Fibroblast of lung (primary cell): ENCODE measurements around the gene SMIM20. TPM values are rescaled to one million over a fixed set of nuclear protein-coding genes. Genes with fewer than 3 reads are reported as not detected.
A peak's percentile ranks its signal among the peaks of the same experiment; 100 is the strongest.

Source experiments
- DNase-seq, 2 donors: peaks; one replicate each; pipeline versions ENCODE4 v3.0.0 to v3.0.0-alpha.2; 2010; ENCODE audit warnings: low read depth in 2 of 2
- H2AFZ ChIP-seq: 2 replicates; pipeline ENCODE4 v1.5.1; 2012; ENCODE audit warnings: low read length, control low read depth, inconsistent platforms
- H3K27ac ChIP-seq: 2 replicates; pipeline ENCODE4 v1.5.1; 2011; ENCODE audit warnings: low read length, control low read depth; ENCODE audit not compliant: insufficient read depth
- H3K27me3 ChIP-seq: 2 replicates; pipeline ENCODE4 v1.5.1; 2011; ENCODE audit warnings: mild to moderate bottlenecking, low read length; ENCODE audit not compliant: control insufficient read depth, insufficient read depth
- H3K36me3 ChIP-seq: 2 replicates; pipeline ENCODE4 v1.5.1; 2011; ENCODE audit warnings: low read length; ENCODE audit not compliant: control insufficient read depth, insufficient read depth
- H3K4me1 ChIP-seq: 2 replicates; pipeline ENCODE4 v1.5.1; 2011; ENCODE audit warnings: low read length; ENCODE audit not compliant: control insufficient read depth, insufficient read depth; ENCODE audit errors: extremely low read depth
- H3K4me2 ChIP-seq: 2 replicates; pipeline ENCODE4 v1.5.1; 2011; ENCODE audit warnings: low read length, control low read depth; ENCODE audit not compliant: insufficient read depth; ENCODE audit errors: extremely low read depth
- H3K4me3 ChIP-seq, 4 experiments: fragments of 200-600 bp in 1 of 4; sonication (generic) in 1 of 4; replicated peaks in 1 of 4; 2 replicates each; pipeline ENCODE4 v1.5.1; 2011 to 2016; ENCODE audit warnings: low read length in 4 of 4, low read depth in 3 of 4, mild to moderate bottlenecking in 3 of 4, control low read depth in 2 of 4, inconsistent platforms in 1 of 4, mixed read lengths in 1 of 4; ENCODE audit not compliant: insufficient read depth in 1 of 4; ENCODE audit errors: control extremely low read depth in 1 of 4
- H3K79me2 ChIP-seq: 2 replicates; pipeline ENCODE4 v1.5.1; 2012; ENCODE audit warnings: mild to moderate bottlenecking, low read length, inconsistent platforms; ENCODE audit not compliant: control insufficient read depth, insufficient read depth
- H3K9ac ChIP-seq: 2 replicates; pipeline ENCODE4 v1.5.1; 2011; ENCODE audit warnings: mild to moderate bottlenecking, low read length, control low read depth; ENCODE audit not compliant: insufficient read depth
- H3K9me3 ChIP-seq: 2 replicates; pipeline ENCODE4 v1.5.1; 2012; ENCODE audit warnings: low read depth, low read length; ENCODE audit not compliant: control insufficient read depth, insufficient read depth
- H4K20me1 ChIP-seq: 2 replicates; pipeline ENCODE4 v1.5.1; 2011; ENCODE audit warnings: low read length; ENCODE audit not compliant: control insufficient read depth, insufficient read depth; ENCODE audit errors: extremely low read depth
- CTCF ChIP-seq, 2 donors: IDR thresholded peaks in 1 of 2; conservative IDR thresholded peaks in 1 of 2; 1 replicate in 1 of 2; 2 replicates in 1 of 2; pipeline ENCODE4 v1.5.1; 2011 to 2012; ENCODE audit warnings: low read length in 2 of 2, control low read depth in 1 of 2, inconsistent platforms in 1 of 2, low read depth in 1 of 2, mild to moderate bottlenecking in 1 of 2
- EZH2 ChIP-seq: IDR thresholded peaks from 2 replicates; pipeline ENCODE4 v1.5.1; 2012; ENCODE audit warnings: low read length, control low read depth, mild to moderate bottlenecking; ENCODE audit errors: missing control alignments
- polyA plus RNA-seq, 2 donors: library from polyadenylated mRNA; depleted of rRNA in 1 of 2; stranded (reverse) in 1 of 2; unstranded in 1 of 2; fragments of >200 nt; gene quantifications; 2 replicates each; pipeline ENCODE4 v1.2.1, GENCODE V29; 2011 to 2012; ENCODE audit warnings: missing spikeins in 1 of 2
- total RNA-seq: library from RNA; depleted of rRNA; stranded (reverse); fragments of >200 nt; gene quantifications from 2 replicates; pipeline ENCODE4 v1.2.1, GENCODE V29; 2014

SMIM20 gene
- total and polyA plus RNA-seq, 2 donors (not counting 1 experiment from before 2014, with no cell fraction given), result 34.9 to 48.7 TPM

- Histone ChIP-seq H3K9me3 (no peaks in the 10 kb centered on the region), H3K27me3 (no peaks in the 10 kb centered on the region), H3K4me3 (peak overlapping the region in 1 of 4 experiments; percentile 3), H3K4me1 (peaks cover 7% of the 10 kb centered on the region), H3K27ac (peak overlapping the region; percentile 39), H2AFZ (peak overlapping the region; percentile 77), H3K36me3 (no peaks in the 10 kb centered on the region), H4K20me1 (no peaks in the 10 kb centered on the region), H3K79me2 (no peaks in the 10 kb centered on the region), H3K4me2 (peak overlapping the region; percentile 68), H3K9ac (no peak overlapping the region)
- DNase-seq, result no peak
- TF ChIP-seq EZH2 (no peak), CTCF (conservative IDR thresholded peaks at IDR 0.05 in 1 of 2, IDR thresholded peaks at IDR 0.05 in 1 of 2; ENCODE audit: low read depth in 1 of 2, low read length in 2 of 2) (no peak)
Observed at GRCh38 chr4:25938366-25938765, 24.3 kb downstream of the SMIM20 start.

- Histone ChIP-seq H3K4me2 (peak overlapping the region; percentile 68), H3K27me3 (no peaks in the 10 kb centered on the region), H3K9ac (no peak overlapping the region), H3K79me2 (no peaks in the 10 kb centered on the region), H2AFZ (no peak overlapping the region), H3K9me3 (no peaks in the 10 kb centered on the region), H3K36me3 (no peaks in the 10 kb centered on the region), H4K20me1 (no peaks in the 10 kb centered on the region), H3K4me3 (no peak overlapping the region), H3K4me1 (peaks cover 7% of the 10 kb centered on the region), H3K27ac (peak overlapping the region; percentile 39)
- DNase-seq, result peak; percentile 74 to 87
- no peak for TF ChIP-seq EZH2
- TF ChIP-seq CTCF (conservative IDR thresholded peaks at IDR 0.05 in 1 of 2, IDR thresholded peaks at IDR 0.05 in 1 of 2; ENCODE audit: low read depth in 1 of 2, low read length in 2 of 2), result no peak
Observed at GRCh38 chr4:25938787-25939186, 24.8 kb downstream of the SMIM20 start.

- no peaks in the 10 kb centered on the region for H3K27me3 ChIP-seq
- no peak overlapping the region for H3K4me2 ChIP-seq
- no peaks in the 10 kb centered on the region for H3K79me2 ChIP-seq
- no peaks in the 10 kb centered on the region for H3K36me3 ChIP-seq
- no peak for DNase-seq
- no peak overlapping the region for H2AFZ ChIP-seq
- TF ChIP-seq EZH2 (no peak), CTCF (conservative IDR thresholded peaks at IDR 0.05 in 1 of 2, IDR thresholded peaks at IDR 0.05 in 1 of 2; ENCODE audit: low read depth in 1 of 2, low read length in 2 of 2) (no peak)
- no peak overlapping the region for H3K4me3 ChIP-seq
- H3K9ac ChIP-seq, result no peak overlapping the region
- no peaks in the 10 kb centered on the region for H4K20me1 ChIP-seq
- H3K27ac ChIP-seq, result peak overlapping the region; percentile 39
- H3K4me1 ChIP-seq, result peaks cover 7% of the 10 kb centered on the region
- no peaks in the 10 kb centered on the region for H3K9me3 ChIP-seq
Observed at GRCh38 chr4:25939330-25939729, 25.3 kb downstream of the SMIM20 start.
